CD4-positive, alpha-beta T cell (primary cell): ENCODE data around the gene TFG. TPM values are rescaled to one million over a fixed set of nuclear protein-coding genes. Genes with fewer than 3 reads are reported as not detected.
A peak's percentile ranks its signal among the peaks of the same experiment; 100 is the strongest.

Experiments used
- ATAC-seq: fragments of 200-7000 bp; cut with Tn5 transposase; one replicate; pipeline ENCODE4 v1.10.0; 2022; ENCODE audit warnings: mild to moderate bottlenecking; ENCODE audit not compliant: poor library complexity
- CTCF ChIA-PET: fragments of 350-600 bp; sonication (Branson Sonifier 250); formaldehyde crosslinking; loops from one replicate; lab custom pipeline; 2021; ENCODE audit warnings: antibody characterized with exemption, inconsistent platforms; lab: Charles Lee
- POLR2A ChIA-PET: fragments of 350-600 bp; sonication (Branson Sonifier 250); formaldehyde crosslinking; loops from one replicate; lab custom pipeline; 2021; ENCODE audit warnings: antibody characterized with exemption, inconsistent platforms; lab: Charles Lee
- DNase-seq, 14 experiments: peaks; one replicate each; pipeline ENCODE4 v3.0.0-alpha.2; 2013 to 2020; ENCODE audit warnings: mixed read lengths in 2 of 14
- H3K27ac ChIP-seq, 2 donors: one replicate each; pipeline versions ENCODE4 v1.5.1 to v1.7.0; 2013; ENCODE audit warnings: low read length in 2 of 2, low read depth in 1 of 2, mild to moderate bottlenecking in 1 of 2
- H3K27me3 ChIP-seq, 2 experiments: 1 replicate in 1 of 2; 2 replicates in 1 of 2; pipeline versions ENCODE4 v1.6.1 to v1.7.0; 2013; ENCODE audit warnings: low read length in 2 of 2, control low read depth in 1 of 2, mild to moderate bottlenecking in 1 of 2, moderate library complexity in 1 of 2; ENCODE audit not compliant: insufficient read depth in 2 of 2, control insufficient read depth in 1 of 2
- H3K36me3 ChIP-seq: one replicate; pipeline ENCODE4 v1.6.1; 2013; ENCODE audit warnings: low read length, control low read depth; ENCODE audit not compliant: insufficient read depth
- H3K4me1 ChIP-seq: one replicate; pipeline ENCODE4 v1.6.1; 2013; ENCODE audit warnings: low read length, control low read depth; ENCODE audit not compliant: insufficient read depth
- H3K4me3 ChIP-seq: one replicate; pipeline ENCODE4 v1.5.1; 2013; ENCODE audit warnings: mild to moderate bottlenecking, low read length, moderate library complexity
- H3K9me3 ChIP-seq, 2 experiments: 1 replicate in 1 of 2; 2 replicates in 1 of 2; pipeline versions ENCODE4 v1.6.1 to v1.7.0; 2013; ENCODE audit warnings: low read length in 2 of 2, mild to moderate bottlenecking in 2 of 2, control low read depth in 1 of 2, moderate library complexity in 1 of 2; ENCODE audit not compliant: control insufficient read depth in 1 of 2, insufficient read depth in 1 of 2
- H3K27ac Mint-ChIP-seq: one replicate; pipeline ENCODE4 v1.8.0; 2020; ENCODE audit warnings: mixed read lengths
- H3K27me3 Mint-ChIP-seq: one replicate; pipeline ENCODE4 v1.8.0; 2021; ENCODE audit warnings: mixed read lengths
- H3K36me3 Mint-ChIP-seq: one replicate; pipeline ENCODE4 v1.8.0; 2021; ENCODE audit warnings: low read depth, mixed read lengths
- H3K4me1 Mint-ChIP-seq: one replicate; pipeline ENCODE4 v1.8.0; 2021; ENCODE audit warnings: low read depth, mixed read lengths
- H3K4me3 Mint-ChIP-seq: one replicate; pipeline ENCODE4 v1.8.0; 2020; ENCODE audit warnings: mild to moderate bottlenecking, mixed read lengths
- H3K9me3 Mint-ChIP-seq: one replicate; pipeline ENCODE4 v1.8.0; 2020; ENCODE audit warnings: mixed read lengths
- intact Hi-C, 2 experiments: fragments of 100-400 bp; cut with DNase I in 1 of 2; cut with micrococcal nuclease in 1 of 2; formaldehyde crosslinking; loops; one replicate each; pipeline versions ENCODE4 v1.15.1 to v1.9.0; 2023 to 2025; cut with DNase I, micrococcal nuclease
- total RNA-seq, 174 experiments: library from RNA in 2 of 174; stranded (reverse) in 2 of 174; gene quantifications; one replicate each; pipeline ENCODE4 v1.2.3 and lab custom pipeline; 2021 to 2026
- TF ChIP-seq, protein P1 (sequence below): fragments of 200-600 bp; IDR thresholded peaks from one replicate; pipeline ENCODE4 v1.8.0; 2022; ENCODE audit warnings: antibody characterized with exemption, mild to moderate bottlenecking

The TFG gene
- total RNA-seq, 2 experiments from 2014 or later = 56.5 to 58.8 TPM

GRCh38 chr3:100796556-100796955, 87.3 kb downstream of the TFG start:
- Mint-ChIP-seq H3K4me3 (no peak overlapping the region), H3K9me3 (no peaks in the 10 kb centered on the region), H3K27ac (no peak overlapping the region), H3K36me3 (no peaks in the 10 kb centered on the region), H3K4me1 (peaks cover 6% of the 10 kb centered on the region), H3K27me3 (no peaks in the 10 kb centered on the region)
- DNase-seq (peak in 2 of 14 experiments; percentile 5 to 15), ATAC-seq (no peak)
- TF ChIP-seq, protein P1, sequence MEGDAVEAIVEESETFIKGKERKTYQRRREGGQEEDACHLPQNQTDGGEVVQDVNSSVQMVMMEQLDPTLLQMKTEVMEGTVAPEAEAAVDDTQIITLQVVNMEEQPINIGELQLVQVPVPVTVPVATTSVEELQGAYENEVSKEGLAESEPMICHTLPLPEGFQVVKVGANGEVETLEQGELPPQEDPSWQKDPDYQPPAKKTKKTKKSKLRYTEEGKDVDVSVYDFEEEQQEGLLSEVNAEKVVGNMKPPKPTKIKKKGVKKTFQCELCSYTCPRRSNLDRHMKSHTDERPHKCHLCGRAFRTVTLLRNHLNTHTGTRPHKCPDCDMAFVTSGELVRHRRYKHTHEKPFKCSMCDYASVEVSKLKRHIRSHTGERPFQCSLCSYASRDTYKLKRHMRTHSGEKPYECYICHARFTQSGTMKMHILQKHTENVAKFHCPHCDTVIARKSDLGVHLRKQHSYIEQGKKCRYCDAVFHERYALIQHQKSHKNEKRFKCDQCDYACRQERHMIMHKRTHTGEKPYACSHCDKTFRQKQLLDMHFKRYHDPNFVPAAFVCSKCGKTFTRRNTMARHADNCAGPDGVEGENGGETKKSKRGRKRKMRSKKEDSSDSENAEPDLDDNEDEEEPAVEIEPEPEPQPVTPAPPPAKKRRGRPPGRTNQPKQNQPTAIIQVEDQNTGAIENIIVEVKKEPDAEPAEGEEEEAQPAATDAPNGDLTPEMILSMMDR = no peak
- ChIA-PET POLR2A (no interaction called here), CTCF (no interaction called here)
- Histone ChIP-seq H3K4me1 (no peaks in the 10 kb centered on the region), H3K4me3 (no peak overlapping the region), H3K27ac (no peak overlapping the region), H3K36me3 (no peaks in the 10 kb centered on the region), H3K9me3 (no peaks in the 10 kb centered on the region), H3K27me3 (no peaks in the 10 kb centered on the region)
- intact Hi-C loops = no loop called here

- Mint-ChIP-seq H3K27me3 (peaks cover 4% of the 10 kb centered on the region), H3K4me1 (peaks cover 6% of the 10 kb centered on the region), H3K4me3 (no peak overlapping the region), H3K9me3 (no peaks in the 10 kb centered on the region), H3K27ac (no peak overlapping the region), H3K36me3 (no peaks in the 10 kb centered on the region)
- H3K4me3 ChIP-seq = no peak overlapping the region
- no peaks in the 10 kb centered on the region for H3K36me3 ChIP-seq
- no peak for DNase-seq
- intact Hi-C loops = no loop called here
- POLR2A ChIA-PET = interaction anchor here (1.0 kb wide), 1 partner anchor 9 kb away, joined by 3 read pairs; no protein-coding TSS in a partner anchor
- H3K27ac ChIP-seq = no peak overlapping the region
- TF ChIP-seq, protein P1 = no peak
- H3K9me3 ChIP-seq = no peaks in the 10 kb centered on the region
- CTCF ChIA-PET = no interaction called here
- H3K4me1 ChIP-seq = no peaks in the 10 kb centered on the region
- H3K27me3 ChIP-seq = no peaks in the 10 kb centered on the region
- no peak for ATAC-seq
Observed at GRCh38 chr3:100798012-100798411, 88.7 kb downstream of the TFG start.

Other genes with a start within 250 kb of the TFG start
- under 1 TPM in 1 of 2 experiments, not detected in 1; 0.08 TPM for gene TMEM45A, start 216.9 kb upstream of the TFG start, total RNA-seq
- not detected for gene ADGRG7, start 99.9 kb upstream of the TFG start, total RNA-seq